ENCODE measurements around the gene MED22.

The MED22 gene

GRCh38 chr9:133348718-133349573, 1.0 kb upstream of the MED22 start:
- no peaks in the 10 kb centered on the region for H3K27me3 ChIP-seq (ENCODE audit: control insufficient read depth in 3 of 3, insufficient read depth in 3 of 3, low read depth in 1 of 3, low read length in 3 of 3)
- H2BK5ac ChIP-seq (ENCODE audit: low read length): peak overlapping the region; percentile 97
- no peak for DNase-seq (ENCODE audit: low spot score)
- peak overlapping the region; percentile 99 for H3K23ac ChIP-seq (ENCODE audit: low read depth, low read length, poor library complexity)
- peaks cover 62 to 81% of the 10 kb centered on the region in 2 donors for H3K36me3 ChIP-seq (replicated peaks in 1 of 2; ENCODE audit: control insufficient read depth in 2 of 2, insufficient read depth in 2 of 2, low read length in 2 of 2)
- H3K9ac ChIP-seq (ENCODE audit: low read depth, low read length, poor library complexity): peak overlapping the region; percentile 99
- peaks cover 7 to 15% of the 10 kb centered on the region in 2 donors for H3K4me1 ChIP-seq (ENCODE audit: control insufficient read depth in 2 of 2, insufficient read depth in 1 of 2, low read depth in 1 of 2, low read length in 2 of 2)
- peak overlapping the region; percentile 3 for H2BK15ac ChIP-seq (ENCODE audit: low read length)
- no peak overlapping the region for H2AFZ ChIP-seq (ENCODE audit: low read length)
- H3K4me3 ChIP-seq (ENCODE audit: low read length in 2 of 2): peak overlapping the region; percentile 89 to 100
- H4K8ac ChIP-seq (ENCODE audit: low read depth, low read length): peak overlapping the region; percentile 77
- peak overlapping the region; percentile 64 for H3K4me2 ChIP-seq (ENCODE audit: insufficient read depth, low read length, poor library complexity, severe bottlenecking)
- H2BK120ac ChIP-seq (ENCODE audit: low read depth, low read length): peak overlapping the region; percentile 82
- H2AK5ac ChIP-seq (ENCODE audit: low read depth, low read length): peak overlapping the region; percentile 99
- H3K18ac ChIP-seq (ENCODE audit: low read length): peak overlapping the region; percentile 100
- peaks cover 0 to 5% of the 10 kb centered on the region in 2 donors for H3K9me3 ChIP-seq (replicated peaks in 1 of 2; ENCODE audit: control insufficient read depth in 2 of 2, insufficient read depth in 1 of 2, low read depth in 1 of 2, low read length in 2 of 2)
- H3K14ac ChIP-seq (ENCODE audit: low read length): peak overlapping the region; percentile 95
- H3K4ac ChIP-seq (ENCODE audit: low read length): peak overlapping the region; percentile 99
- peak overlapping the region; percentile 97 for H4K91ac ChIP-seq (ENCODE audit: low read depth, low read length, poor library complexity)
- H3K79me1 ChIP-seq (ENCODE audit: low read depth, low read length): peaks cover 25% of the 10 kb centered on the region
- no CpG with 5 or more reads among the region's 25 CpGs for whole genome bisulfite sequencing, 2 donors (ENCODE audit: extremely low coverage in 2 of 2, insufficient read length in 2 of 2, insufficient replicate concordance in 1 of 2)
- no peak overlapping the region for H2BK12ac ChIP-seq (ENCODE audit: low read length)
- H3K27ac ChIP-seq (replicated peaks; ENCODE audit: low read length): peak overlapping the region; percentile 90

- DNase-seq (ENCODE audit: low spot score): peak; percentile 42
- peak overlapping the region; percentile 86 for H3K4me2 ChIP-seq (ENCODE audit: insufficient read depth, low read length, poor library complexity, severe bottlenecking)
- H3K36me3 ChIP-seq (replicated peaks in 1 of 2; ENCODE audit: control insufficient read depth in 2 of 2, insufficient read depth in 2 of 2, low read length in 2 of 2): peaks cover 72 to 81% of the 10 kb centered on the region in 2 donors
Measured at GRCh38 chr9:133347515-133347984, 381 bp downstream of the MED22 start.

GRCh38 chr9:133346021-133346785, 1.7 kb downstream of the MED22 start:
- no peak overlapping the region for H2BK15ac ChIP-seq (ENCODE audit: low read length)
- peaks cover 7 to 15% of the 10 kb centered on the region in 2 donors for H3K4me1 ChIP-seq (ENCODE audit: control insufficient read depth in 2 of 2, insufficient read depth in 1 of 2, low read depth in 1 of 2, low read length in 2 of 2)
- no peak overlapping the region for H3K4ac ChIP-seq (ENCODE audit: low read length)
- no peak overlapping the region for H3K27ac ChIP-seq (replicated peaks; ENCODE audit: low read length)
- H2AFZ ChIP-seq (ENCODE audit: low read length): no peak overlapping the region
- peak overlapping the region; percentile 18 for H3K18ac ChIP-seq (ENCODE audit: low read length)
- peak overlapping the region; percentile 86 for H3K4me2 ChIP-seq (ENCODE audit: insufficient read depth, low read length, poor library complexity, severe bottlenecking)
- WGBS, 2 donors (ENCODE audit: extremely low coverage in 2 of 2, insufficient read length in 2 of 2, insufficient replicate concordance in 1 of 2): no CpG with 5 or more reads among the region's 15 CpGs
- no peaks in the 10 kb centered on the region for H3K27me3 ChIP-seq (ENCODE audit: control insufficient read depth in 3 of 3, insufficient read depth in 3 of 3, low read depth in 1 of 3, low read length in 3 of 3)
- peak overlapping the region; percentile 92 for H3K9ac ChIP-seq (ENCODE audit: low read depth, low read length, poor library complexity)
- H3K79me1 ChIP-seq (ENCODE audit: low read depth, low read length): peaks cover 25% of the 10 kb centered on the region
- peak overlapping the region; percentile 2 for H2BK5ac ChIP-seq (ENCODE audit: low read length)
- no peak overlapping the region for H2BK12ac ChIP-seq (ENCODE audit: low read length)
- no peak overlapping the region for H4K91ac ChIP-seq (ENCODE audit: low read depth, low read length, poor library complexity)
- no peaks in the 10 kb centered on the region for H3K9me3 ChIP-seq (replicated peaks in 1 of 2; ENCODE audit: control insufficient read depth in 2 of 2, insufficient read depth in 1 of 2, low read depth in 1 of 2, low read length in 2 of 2)
- peak overlapping the region; percentile 89 to 100 for H3K4me3 ChIP-seq (ENCODE audit: low read length in 2 of 2)
- H3K36me3 ChIP-seq (replicated peaks in 1 of 2; ENCODE audit: control insufficient read depth in 2 of 2, insufficient read depth in 2 of 2, low read length in 2 of 2): peaks cover 71 to 81% of the 10 kb centered on the region in 2 donors
- H3K14ac ChIP-seq (ENCODE audit: low read length): no peak overlapping the region
- H2BK120ac ChIP-seq (ENCODE audit: low read depth, low read length): no peak overlapping the region
- no peak overlapping the region for H4K8ac ChIP-seq (ENCODE audit: low read depth, low read length)
- DNase-seq (ENCODE audit: low spot score): no peak
- H2AK5ac ChIP-seq (ENCODE audit: low read depth, low read length): no peak overlapping the region
- peak overlapping the region; percentile 8 for H3K23ac ChIP-seq (ENCODE audit: low read depth, low read length, poor library complexity)

More at GRCh38 chr9:133347515-133347984, 381 bp downstream of the MED22 start:
- Histone ChIP-seq H3K79me1 (ENCODE audit: low read depth, low read length) (peaks cover 25% of the 10 kb centered on the region), H3K14ac (ENCODE audit: low read length) (peak overlapping the region; percentile 94), H2BK5ac (ENCODE audit: low read length) (peak overlapping the region; percentile 80), H2BK15ac (ENCODE audit: low read length) (no peak overlapping the region), H3K9me3 (replicated peaks in 1 of 2; ENCODE audit: control insufficient read depth in 2 of 2, insufficient read depth in 1 of 2, low read depth in 1 of 2, low read length in 2 of 2) (peaks cover 0 to 5% of the 10 kb centered on the region in 2 donors), H2BK12ac (ENCODE audit: low read length) (no peak overlapping the region), H3K18ac (ENCODE audit: low read length) (peak overlapping the region; percentile 94), H4K91ac (ENCODE audit: low read depth, low read length, poor library complexity) (no peak overlapping the region), H3K27ac (replicated peaks; ENCODE audit: low read length) (peak overlapping the region; percentile 70), H2AK5ac (ENCODE audit: low read depth, low read length) (no peak overlapping the region), H3K4me1 (ENCODE audit: control insufficient read depth in 2 of 2, insufficient read depth in 1 of 2, low read depth in 1 of 2, low read length in 2 of 2) (peaks cover 7 to 15% of the 10 kb centered on the region in 2 donors), H3K27me3 (ENCODE audit: control insufficient read depth in 3 of 3, insufficient read depth in 3 of 3, low read depth in 1 of 3, low read length in 3 of 3) (no peaks in the 10 kb centered on the region), H3K23ac (ENCODE audit: low read depth, low read length, poor library complexity) (no peak overlapping the region), H4K8ac (ENCODE audit: low read depth, low read length) (no peak overlapping the region), H3K9ac (ENCODE audit: low read depth, low read length, poor library complexity) (peak overlapping the region; percentile 91), H2BK120ac (ENCODE audit: low read depth, low read length) (no peak overlapping the region), H2AFZ (ENCODE audit: low read length) (peak overlapping the region; percentile 89), H3K4ac (ENCODE audit: low read length) (no peak overlapping the region), H3K4me3 (ENCODE audit: low read length in 2 of 2) (peak overlapping the region; percentile 89 to 100)
- no CpG with 5 or more reads among the region's 41 CpGs for WGBS, 2 donors (ENCODE audit: extremely low coverage in 2 of 2, insufficient read length in 2 of 2, insufficient replicate concordance in 1 of 2)
